Measurements from ENCODE around the gene ITCH.

DNA sequence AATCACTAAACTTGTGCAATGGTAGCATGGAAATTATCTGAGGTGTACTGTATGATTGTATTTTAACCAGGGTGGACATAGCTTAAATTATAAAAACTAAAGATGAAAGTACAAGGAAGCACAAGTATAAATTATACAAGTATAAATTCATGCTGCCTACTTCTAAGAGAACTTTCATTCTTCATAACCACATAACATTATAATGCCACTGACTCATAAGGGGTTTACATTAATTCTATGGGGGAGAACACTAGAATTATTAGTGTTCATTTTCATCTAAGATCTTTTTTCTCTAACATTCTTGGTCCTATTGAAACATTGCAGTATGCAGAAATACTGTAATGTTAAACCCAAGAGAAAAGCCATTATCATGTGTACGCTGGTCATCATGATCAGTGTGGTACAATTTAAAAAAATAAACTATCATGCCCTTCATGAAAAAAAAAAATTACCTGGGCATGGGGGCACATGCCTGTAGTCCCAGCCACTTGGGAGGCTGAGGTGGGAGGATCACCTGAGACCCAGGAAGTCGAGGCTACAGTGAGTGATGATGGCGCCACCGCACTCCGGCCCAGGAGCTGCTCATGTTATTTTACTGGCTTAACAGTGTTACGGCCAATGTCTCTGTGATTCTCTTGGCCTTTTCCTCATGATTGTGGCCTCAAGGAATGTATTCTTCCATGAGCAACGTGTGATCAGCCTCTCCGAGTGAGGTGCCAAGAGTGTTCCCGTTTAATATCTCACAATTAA lies 34.0 kb upstream of the ITCH start:
- TF ChIP-seq, protein P1, sequence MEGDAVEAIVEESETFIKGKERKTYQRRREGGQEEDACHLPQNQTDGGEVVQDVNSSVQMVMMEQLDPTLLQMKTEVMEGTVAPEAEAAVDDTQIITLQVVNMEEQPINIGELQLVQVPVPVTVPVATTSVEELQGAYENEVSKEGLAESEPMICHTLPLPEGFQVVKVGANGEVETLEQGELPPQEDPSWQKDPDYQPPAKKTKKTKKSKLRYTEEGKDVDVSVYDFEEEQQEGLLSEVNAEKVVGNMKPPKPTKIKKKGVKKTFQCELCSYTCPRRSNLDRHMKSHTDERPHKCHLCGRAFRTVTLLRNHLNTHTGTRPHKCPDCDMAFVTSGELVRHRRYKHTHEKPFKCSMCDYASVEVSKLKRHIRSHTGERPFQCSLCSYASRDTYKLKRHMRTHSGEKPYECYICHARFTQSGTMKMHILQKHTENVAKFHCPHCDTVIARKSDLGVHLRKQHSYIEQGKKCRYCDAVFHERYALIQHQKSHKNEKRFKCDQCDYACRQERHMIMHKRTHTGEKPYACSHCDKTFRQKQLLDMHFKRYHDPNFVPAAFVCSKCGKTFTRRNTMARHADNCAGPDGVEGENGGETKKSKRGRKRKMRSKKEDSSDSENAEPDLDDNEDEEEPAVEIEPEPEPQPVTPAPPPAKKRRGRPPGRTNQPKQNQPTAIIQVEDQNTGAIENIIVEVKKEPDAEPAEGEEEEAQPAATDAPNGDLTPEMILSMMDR (IDR thresholded peaks at IDR 0.05), result no peak
- TF ChIP-seq POLR2A (IDR thresholded peaks at IDR 0.05), result no peak
